HepG2 (cell line): ENCODE measurements around the gene NECAP2. TPM values are rescaled to one million over a fixed set of nuclear protein-coding genes. Genes with fewer than 3 reads are reported as not detected.

Experiments used
- ARID5B ChIP-seq: IDR thresholded peaks from 2 replicates; pipeline ENCODE4 v1.4.0; 2020; ENCODE audit warnings: mild to moderate bottlenecking, missing genetic modification reagents
- PHF8 ChIP-seq: sonication (generic); formaldehyde crosslinking; IDR thresholded peaks from 2 replicates; pipeline ENCODE4 v1.5.0; 2020; ENCODE audit warnings: missing genetic modification reagents
- RXRA ChIP-seq: sonication (generic); formaldehyde crosslinking; IDR thresholded peaks from 2 replicates; pipeline ENCODE4 v1.5.1; 2020; ENCODE audit warnings: missing genetic modification reagents
- SAP130 ChIP-seq: IDR thresholded peaks from 2 replicates; pipeline ENCODE4 v1.6.1; 2016; ENCODE audit warnings: low read depth
- TCF7 ChIP-seq: sonication (generic); IDR thresholded peaks from 2 replicates; pipeline ENCODE4 v1.6.1; 2016; ENCODE audit warnings: antibody characterized with exemption, low read depth
- TIGD3 ChIP-seq: sonication (generic); formaldehyde crosslinking; IDR thresholded peaks from 2 replicates; pipeline ENCODE4 v1.5.1; 2020; ENCODE audit warnings: mild to moderate bottlenecking, missing genetic modification reagents, borderline replicate concordance
- UBTF ChIP-seq: sonication (generic); formaldehyde crosslinking; IDR thresholded peaks from 2 replicates; pipeline ENCODE4 v1.4.0; 2020; ENCODE audit warnings: mild to moderate bottlenecking, missing genetic modification reagents
- ZFP41 ChIP-seq: sonication (generic); formaldehyde crosslinking; IDR thresholded peaks from 2 replicates; pipeline ENCODE4 v1.4.0; 2020; ENCODE audit warnings: mild to moderate bottlenecking, missing genetic modification reagents, borderline replicate concordance
- ZFY ChIP-seq: sonication (generic); formaldehyde crosslinking; IDR thresholded peaks from 2 replicates; pipeline ENCODE4 v1.4.0; 2020; ENCODE audit warnings: missing genetic modification reagents
- ZNF230 ChIP-seq: sonication (generic); formaldehyde crosslinking; IDR thresholded peaks from 2 replicates; pipeline ENCODE4 v1.4.0; 2020; ENCODE audit warnings: mild to moderate bottlenecking, missing genetic modification reagents
- ZNF687 ChIP-seq: sonication (generic); formaldehyde crosslinking; IDR thresholded peaks from 2 replicates; pipeline ENCODE4 v1.5.1; 2020; ENCODE audit warnings: mild to moderate bottlenecking, missing genetic modification reagents, moderate library complexity
- ZNF710 ChIP-seq: sonication (generic); formaldehyde crosslinking; IDR thresholded peaks from 2 replicates; pipeline ENCODE4 v1.5.0; 2020; ENCODE audit warnings: mild to moderate bottlenecking, missing genetic modification reagents, borderline replicate concordance
- polyA plus RNA-seq, 8 experiments: library from polyadenylated mRNA; depleted of rRNA in 3 of 8; stranded (reverse) in 7 of 8; unstranded in 1 of 8; fragments of >200 nt; fragmentation: Illumina TruSeq in 4 of 8; extraction: Trizol in 4 of 8; gene quantifications; 2 replicates each; pipeline versions ENCODE4 v1.2.1 to v1.2.3, GENCODE V29; 2011 to 2016; ENCODE audit warnings: low read depth in 4 of 8, missing spikeins in 1 of 8, mixed read lengths in 1 of 8; ENCODE audit not compliant: insufficient read depth in 1 of 8
- total RNA-seq, 5 experiments: library from RNA; depleted of rRNA; stranded (reverse); fragments of >200 nt; fragmentation: Illumina TruSeq; extraction: Trizol; gene quantifications; 2 replicates each; pipeline ENCODE4 v1.2.3, GENCODE V29; 2016; ENCODE audit warnings: low read depth in 1 of 5

Gene NECAP2
- total and polyA plus RNA-seq, 2 of the 13 experiments (the other 11 are each of a cell fraction or from before 2014, with no cell fraction given) = 38.5 to 52.3 TPM

- peak; percentile 39 for TF ChIP-seq ARID5B (CRISPR knock-in tag)
- 0 out of 2 replicates have a peak, but pooled peaks have one; percentile 30 for TF ChIP-seq TCF7
- no peak for TF ChIP-seq TIGD3 (CRISPR knock-in tag)
- peak; percentile 55; the same call in 1 of the 2 replicates for TF ChIP-seq SAP130 (CRISPR knock-in tag)
- TF ChIP-seq ZNF687 (CRISPR knock-in tag) = peak; percentile 52
- TF ChIP-seq ZFP41 (CRISPR knock-in tag) = 0 out of 2 replicates have a peak, but pooled peaks have one; percentile 41
- TF ChIP-seq ZNF710 (CRISPR knock-in tag) = 0 out of 2 replicates have a peak, but pooled peaks have one; percentile 31
- TF ChIP-seq RXRA (CRISPR knock-in tag) = peak; percentile 75
- TF ChIP-seq ZFY (CRISPR knock-in tag) = 0 out of 2 replicates have a peak, but pooled peaks have one; percentile 14
- peak; percentile 44; the same call in 1 of the 2 replicates for TF ChIP-seq UBTF (CRISPR knock-in tag)
- peak; percentile 33; the same call in 1 of the 2 replicates for TF ChIP-seq PHF8 (CRISPR knock-in tag)
- TF ChIP-seq ZNF230 (CRISPR knock-in tag) = no peak
These were observed 15.1 kb upstream of the NECAP2 start (continued) for GRCh38 chr1:16425125-16426025.
